NB4 (cell line): Measurements from ENCODE around the gene F5.

Experiments
- DNase-seq: peaks from one replicate; pipeline ENCODE4 v3.0.0; 2010; ENCODE audit warnings: low read depth
- H3K4me3 ChIP-seq: one replicate; pipeline ENCODE4 v1.5.1; 2011; ENCODE audit warnings: mild to moderate bottlenecking, low read depth, low read length, moderate library complexity
- CTCF ChIP-seq: IDR thresholded peaks from one replicate; pipeline ENCODE4 v1.5.1; 2012; ENCODE audit warnings: low read depth, low read length
- MAX ChIP-seq: IDR thresholded peaks from 2 replicates; pipeline ENCODE4 v1.6.1; 2011; ENCODE audit warnings: low read depth, low read length
- MYC ChIP-seq: IDR thresholded peaks from 2 replicates; pipeline ENCODE4 v1.6.1; 2011; ENCODE audit warnings: low read depth, low read length
- POLR2A ChIP-seq: IDR thresholded peaks from 2 replicates; pipeline ENCODE4 v1.6.1; 2011; ENCODE audit warnings: mild to moderate bottlenecking; ENCODE audit not compliant: insufficient read length; ENCODE audit errors: extremely low read depth

F5 gene

GRCh38 chr1:169527001-169527400, 59.3 kb downstream of the F5 start:
- no peak for TF ChIP-seq POLR2A
- no peak for TF ChIP-seq MAX
- TF ChIP-seq CTCF, result no peak
- TF ChIP-seq MYC, result no peak

GRCh38 chr1:169526120-169526832, 60.0 kb downstream of the F5 start:
- TF ChIP-seq MAX (no peak), CTCF (no peak), POLR2A (no peak), MYC (no peak)
- no peak overlapping the region for H3K4me3 ChIP-seq
- no peak for DNase-seq

More at GRCh38 chr1:169527001-169527400, 59.3 kb downstream of the F5 start:
- no peak overlapping the region for H3K4me3 ChIP-seq
- DNase-seq, result no peak

GRCh38 chr1:169525391-169525790, 60.9 kb downstream of the F5 start:
- H3K4me3 ChIP-seq, result no peak overlapping the region
- no peak for TF ChIP-seq CTCF
- no peak for TF ChIP-seq MAX
- no peak for TF ChIP-seq POLR2A
- no peak for TF ChIP-seq MYC
- no peak for DNase-seq

- no peak for DNase-seq
- no peak overlapping the region for H3K4me3 ChIP-seq
- TF ChIP-seq MAX (no peak), MYC (no peak), CTCF (no peak), POLR2A (no peak)
Observed at GRCh38 chr1:169523904-169524303, 62.4 kb downstream of the F5 start.

- DNase-seq, result no peak
- TF ChIP-seq POLR2A, result no peak
- TF ChIP-seq CTCF, result no peak
- no peak for TF ChIP-seq MYC
- no peak for TF ChIP-seq MAX
- H3K4me3 ChIP-seq, result no peak overlapping the region
Observed at GRCh38 chr1:169521226-169521625, 65.1 kb downstream of the F5 start.
